CD4-positive, alpha-beta T cell (primary cell): ENCODE measurements around the gene ARF6. TPM values are rescaled to one million over a fixed set of nuclear protein-coding genes. Genes with fewer than 3 reads are reported as not detected.
A peak's percentile ranks its signal among the peaks of the same experiment; 100 is the strongest.

Source experiments
- ATAC-seq: fragments of 200-7000 bp; cut with Tn5 transposase; one replicate; pipeline ENCODE4 v1.10.0; 2022; ENCODE audit warnings: mild to moderate bottlenecking; ENCODE audit not compliant: poor library complexity
- CTCF ChIA-PET: fragments of 350-600 bp; sonication (Branson Sonifier 250); formaldehyde crosslinking; loops from one replicate; lab custom pipeline; 2021; ENCODE audit warnings: antibody characterized with exemption, inconsistent platforms; lab: Charles Lee
- POLR2A ChIA-PET: fragments of 350-600 bp; sonication (Branson Sonifier 250); formaldehyde crosslinking; loops from one replicate; lab custom pipeline; 2021; ENCODE audit warnings: antibody characterized with exemption, inconsistent platforms; lab: Charles Lee
- DNase-seq, 14 experiments: peaks; one replicate each; pipeline ENCODE4 v3.0.0-alpha.2; 2013 to 2020; ENCODE audit warnings: mixed read lengths in 2 of 14
- H3K27ac ChIP-seq, 2 donors: one replicate each; pipeline versions ENCODE4 v1.5.1 to v1.7.0; 2013; ENCODE audit warnings: low read length in 2 of 2, low read depth in 1 of 2, mild to moderate bottlenecking in 1 of 2
- H3K27me3 ChIP-seq, 2 experiments: 1 replicate in 1 of 2; 2 replicates in 1 of 2; pipeline versions ENCODE4 v1.6.1 to v1.7.0; 2013; ENCODE audit warnings: low read length in 2 of 2, control low read depth in 1 of 2, mild to moderate bottlenecking in 1 of 2, moderate library complexity in 1 of 2; ENCODE audit not compliant: insufficient read depth in 2 of 2, control insufficient read depth in 1 of 2
- H3K36me3 ChIP-seq: one replicate; pipeline ENCODE4 v1.6.1; 2013; ENCODE audit warnings: low read length, control low read depth; ENCODE audit not compliant: insufficient read depth
- H3K4me1 ChIP-seq: one replicate; pipeline ENCODE4 v1.6.1; 2013; ENCODE audit warnings: low read length, control low read depth; ENCODE audit not compliant: insufficient read depth
- H3K4me3 ChIP-seq: one replicate; pipeline ENCODE4 v1.5.1; 2013; ENCODE audit warnings: mild to moderate bottlenecking, low read length, moderate library complexity
- H3K9me3 ChIP-seq, 2 experiments: 1 replicate in 1 of 2; 2 replicates in 1 of 2; pipeline versions ENCODE4 v1.6.1 to v1.7.0; 2013; ENCODE audit warnings: low read length in 2 of 2, mild to moderate bottlenecking in 2 of 2, control low read depth in 1 of 2, moderate library complexity in 1 of 2; ENCODE audit not compliant: control insufficient read depth in 1 of 2, insufficient read depth in 1 of 2
- H3K27ac Mint-ChIP-seq: one replicate; pipeline ENCODE4 v1.8.0; 2020; ENCODE audit warnings: mixed read lengths
- H3K27me3 Mint-ChIP-seq: one replicate; pipeline ENCODE4 v1.8.0; 2021; ENCODE audit warnings: mixed read lengths
- H3K36me3 Mint-ChIP-seq: one replicate; pipeline ENCODE4 v1.8.0; 2021; ENCODE audit warnings: low read depth, mixed read lengths
- H3K4me1 Mint-ChIP-seq: one replicate; pipeline ENCODE4 v1.8.0; 2021; ENCODE audit warnings: low read depth, mixed read lengths
- H3K4me3 Mint-ChIP-seq: one replicate; pipeline ENCODE4 v1.8.0; 2020; ENCODE audit warnings: mild to moderate bottlenecking, mixed read lengths
- H3K9me3 Mint-ChIP-seq: one replicate; pipeline ENCODE4 v1.8.0; 2020; ENCODE audit warnings: mixed read lengths
- intact Hi-C, 2 experiments: fragments of 100-400 bp; cut with DNase I in 1 of 2; cut with micrococcal nuclease in 1 of 2; formaldehyde crosslinking; loops; one replicate each; pipeline versions ENCODE4 v1.15.1 to v1.9.0; 2023 to 2025; cut with DNase I, micrococcal nuclease
- total RNA-seq, 174 experiments: library from RNA in 2 of 174; stranded (reverse) in 2 of 174; gene quantifications; one replicate each; pipeline ENCODE4 v1.2.3 and lab custom pipeline; 2021 to 2026
- TF ChIP-seq, protein P1 (sequence below): fragments of 200-600 bp; IDR thresholded peaks from one replicate; pipeline ENCODE4 v1.8.0; 2022; ENCODE audit warnings: antibody characterized with exemption, mild to moderate bottlenecking

The ARF6 gene
- total RNA-seq, 2 experiments from 2014 or later = 67.2 to 69.7 TPM

GRCh38 chr14:49875640-49876198 is 17.2 kb upstream of the ARF6 start:
- CTCF ChIA-PET = interaction anchor here (1.0 to 1.5 kb wide), 2 partner anchors 14 to 22 kb away, joined by 3 to 7 read pairs; no protein-coding TSS in a partner anchor
- no peak overlapping the region for H3K27ac Mint-ChIP-seq
- H3K27ac ChIP-seq = no peak overlapping the region
- POLR2A ChIA-PET = interaction anchor here (1.4 kb wide), 1 partner anchor 128 kb away, joined by 4 read pairs; no protein-coding TSS in a partner anchor
- no peaks in the 10 kb centered on the region for H3K27me3 Mint-ChIP-seq
- no peaks in the 10 kb centered on the region for H3K9me3 Mint-ChIP-seq
- no peak for ATAC-seq
- no peaks in the 10 kb centered on the region for H3K36me3 Mint-ChIP-seq
- H3K36me3 ChIP-seq = no peaks in the 10 kb centered on the region
- H3K4me1 ChIP-seq = peaks cover 16% of the 10 kb centered on the region
- TF ChIP-seq, protein P1, sequence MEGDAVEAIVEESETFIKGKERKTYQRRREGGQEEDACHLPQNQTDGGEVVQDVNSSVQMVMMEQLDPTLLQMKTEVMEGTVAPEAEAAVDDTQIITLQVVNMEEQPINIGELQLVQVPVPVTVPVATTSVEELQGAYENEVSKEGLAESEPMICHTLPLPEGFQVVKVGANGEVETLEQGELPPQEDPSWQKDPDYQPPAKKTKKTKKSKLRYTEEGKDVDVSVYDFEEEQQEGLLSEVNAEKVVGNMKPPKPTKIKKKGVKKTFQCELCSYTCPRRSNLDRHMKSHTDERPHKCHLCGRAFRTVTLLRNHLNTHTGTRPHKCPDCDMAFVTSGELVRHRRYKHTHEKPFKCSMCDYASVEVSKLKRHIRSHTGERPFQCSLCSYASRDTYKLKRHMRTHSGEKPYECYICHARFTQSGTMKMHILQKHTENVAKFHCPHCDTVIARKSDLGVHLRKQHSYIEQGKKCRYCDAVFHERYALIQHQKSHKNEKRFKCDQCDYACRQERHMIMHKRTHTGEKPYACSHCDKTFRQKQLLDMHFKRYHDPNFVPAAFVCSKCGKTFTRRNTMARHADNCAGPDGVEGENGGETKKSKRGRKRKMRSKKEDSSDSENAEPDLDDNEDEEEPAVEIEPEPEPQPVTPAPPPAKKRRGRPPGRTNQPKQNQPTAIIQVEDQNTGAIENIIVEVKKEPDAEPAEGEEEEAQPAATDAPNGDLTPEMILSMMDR = no peak
- intact Hi-C loops = no loop called here
- no peaks in the 10 kb centered on the region for H3K27me3 ChIP-seq
- peaks cover 12% of the 10 kb centered on the region for H3K4me1 Mint-ChIP-seq
- DNase-seq = no peak
- H3K4me3 ChIP-seq = no peak overlapping the region
- no peaks in the 10 kb centered on the region for H3K9me3 ChIP-seq
- no peak overlapping the region for H3K4me3 Mint-ChIP-seq

DNA sequence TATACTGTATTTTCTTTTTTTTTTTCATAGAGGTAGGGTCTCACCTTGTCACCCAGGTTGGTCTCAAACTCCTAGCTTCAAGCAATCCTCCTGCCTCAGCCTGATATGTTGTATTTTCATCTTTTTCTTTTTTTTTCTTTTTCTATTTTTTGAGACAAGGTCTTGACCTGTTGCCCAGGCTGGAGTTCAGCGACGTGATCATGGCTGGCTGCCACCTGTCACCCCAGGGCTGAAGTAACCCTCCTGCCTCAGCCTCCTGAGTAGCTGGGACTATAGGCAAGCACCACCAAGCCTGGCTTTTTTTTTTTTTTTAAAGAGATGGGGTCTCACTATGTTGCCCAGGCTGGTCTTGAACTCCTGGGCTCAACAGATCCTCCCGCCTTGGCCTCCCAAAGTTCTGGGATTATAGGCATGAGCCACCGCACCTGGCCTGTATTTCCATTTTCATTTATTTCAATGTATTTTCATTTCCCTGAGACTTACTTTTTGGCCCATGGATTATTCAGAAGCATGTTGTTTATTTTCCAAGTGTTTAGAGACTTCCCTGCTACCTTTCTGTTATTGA is 16.2 kb upstream of the ARF6 start:
- intact Hi-C loops = no loop called here
- no peaks in the 10 kb centered on the region for H3K9me3 Mint-ChIP-seq
- ChIA-PET CTCF (interaction anchor here (0.7 to 1.5 kb wide), 4 partner anchors 9 to 382 kb away, joined by 3 to 7 read pairs (median 3); no protein-coding TSS in a partner anchor), POLR2A (interaction anchor here (1.4 kb wide), 1 partner anchor 127 kb away, joined by 4 read pairs; no protein-coding TSS in a partner anchor)
- H3K4me1 Mint-ChIP-seq = peaks cover 17% of the 10 kb centered on the region
- Histone ChIP-seq H3K36me3 (no peaks in the 10 kb centered on the region), H3K4me3 (no peak overlapping the region), H3K9me3 (no peaks in the 10 kb centered on the region), H3K4me1 (peaks cover 17% of the 10 kb centered on the region), H3K27me3 (no peaks in the 10 kb centered on the region), H3K27ac (no peak overlapping the region)
- H3K27ac Mint-ChIP-seq = no peak overlapping the region
- no peak for DNase-seq
- TF ChIP-seq, protein P1 = no peak
- ATAC-seq = no peak
- H3K4me3 Mint-ChIP-seq = no peak overlapping the region
- no peaks in the 10 kb centered on the region for H3K27me3 Mint-ChIP-seq
- no peaks in the 10 kb centered on the region for H3K36me3 Mint-ChIP-seq

DNA sequence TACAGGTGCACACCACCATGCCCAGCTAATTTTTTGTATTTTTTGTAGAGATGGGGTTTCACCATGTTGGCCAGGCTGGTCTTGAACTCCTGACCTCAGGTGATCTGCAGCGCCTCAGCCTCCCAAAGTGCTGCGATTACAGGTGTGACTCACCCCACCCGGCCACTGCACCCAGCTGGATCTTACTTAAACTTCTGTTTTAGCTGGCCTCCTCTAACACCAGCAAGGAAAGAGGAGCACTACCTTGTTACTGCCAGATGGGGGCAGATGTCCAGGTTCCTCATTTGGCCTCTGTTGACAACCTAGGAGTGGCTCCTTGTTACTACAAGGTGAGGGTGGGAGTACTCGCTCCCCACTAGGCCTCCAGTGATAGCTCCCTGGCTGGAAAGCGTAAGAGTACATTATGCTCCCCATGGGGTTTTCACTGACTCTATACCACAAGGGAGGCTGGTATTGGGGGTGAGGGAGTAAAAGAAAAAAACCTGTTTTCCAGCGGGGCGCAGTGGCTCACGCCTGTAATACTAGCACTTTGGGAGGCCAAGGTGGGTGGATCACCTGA is 13.2 kb upstream of the ARF6 start:
- Histone ChIP-seq H3K27me3 (no peaks in the 10 kb centered on the region), H3K36me3 (no peaks in the 10 kb centered on the region), H3K9me3 (no peaks in the 10 kb centered on the region), H3K4me3 (no peak overlapping the region), H3K4me1 (peaks cover 17% of the 10 kb centered on the region), H3K27ac (no peak overlapping the region)
- ChIA-PET CTCF (interaction anchor here (0.5 to 2.4 kb wide), 18 partner anchors 8 to 237 kb away, joined by 3 to 15 read pairs (median 5); partner anchors contain the start of genes ARF6, NEMF and VCPKMT), POLR2A (interaction anchor here (0.8 to 2.5 kb wide), 10 partner anchors 12 to 237 kb away, joined by 3 to 19 read pairs (median 10); partner anchors contain the start of genes ARF6 and VCPKMT)
- intact Hi-C loops = loop anchor here in 1 of 2 experiments (1.0 kb wide), 1 partner anchor 226 kb away; no protein-coding TSS in a partner anchor
- H3K27me3 Mint-ChIP-seq = no peaks in the 10 kb centered on the region
- peaks cover 18% of the 10 kb centered on the region for H3K4me1 Mint-ChIP-seq
- H3K4me3 Mint-ChIP-seq = no peak overlapping the region
- peak overlapping the region; percentile 64 for H3K27ac Mint-ChIP-seq
- TF ChIP-seq, protein P1 = peak; percentile 46
- H3K36me3 Mint-ChIP-seq = no peaks in the 10 kb centered on the region
- no peaks in the 10 kb centered on the region for H3K9me3 Mint-ChIP-seq
- peak; percentile 22 to 86 (median 38) for DNase-seq
- peak; percentile 94 for ATAC-seq
